K562 (cell line): ENCODE data around the gene RRAD.

Experiments
- CTCF ChIP-seq, 3 experiments: IDR thresholded peaks in 2 of 3; conservative IDR thresholded peaks in 1 of 3; 2 replicates each; pipeline ENCODE4 v1.5.1; 2011 to 2012; ENCODE audit warnings: low read length in 3 of 3, mild to moderate bottlenecking in 3 of 3, control low read depth in 2 of 3, improper control_type of control experiment in 1 of 3, inconsistent platforms in 1 of 3, low read depth in 1 of 3, mixed read lengths in 1 of 3, moderate library complexity in 1 of 3; ENCODE audit not compliant: insufficient read depth in 2 of 3
- MEIS2 ChIP-seq: fragments of 450-650 bp; IDR thresholded peaks from 2 replicates; pipeline ENCODE4 v1.6.1; 2014; ENCODE audit warnings: mild to moderate bottlenecking; ENCODE audit not compliant: partially characterized antibody
- SMARCB1 ChIP-seq: IDR thresholded peaks from 2 replicates; pipeline ENCODE4 v1.6.1; 2011; ENCODE audit warnings: improper control_type of control experiment, low read depth; ENCODE audit not compliant: insufficient read length

GRCh38 chr16:66964049-66964448 is 38.7 kb upstream of the RRAD start:
- no peak for TF ChIP-seq CTCF (IDR thresholded peaks at IDR 0.05 in 2 of 3, conservative IDR thresholded peaks at IDR 0.05 in 1 of 3; ENCODE audit: insufficient read depth in 2 of 3, low read depth in 1 of 3, low read length in 3 of 3)
- no peak for TF ChIP-seq SMARCB1
- TF ChIP-seq MEIS2 = no peak
